RWPE2 (cell line): Measurements from ENCODE around the gene CD70.
"Not testable (repeated sequence)": the region's sequence is repeated elsewhere in the genome, so short reads cannot be mapped to it uniquely, and the experiment has no call there.

ENCODE experiments used
- ATAC-seq: fragments of 200-7000 bp; cut with Tn5 transposase; 3 replicates; pipeline ENCODE4 v1.9.1; 2021; ENCODE audit warnings: low read depth
- DNase-seq: peaks from one replicate; pipeline ENCODE4 v3.0.0-alpha.2; 2020; ENCODE audit warnings: low spot score
- H3K27ac ChIP-seq: fragments of 450-650 bp; 2 replicates; pipeline ENCODE4 v1.5.1; 2017; ENCODE audit warnings: mild to moderate bottlenecking; ENCODE audit not compliant: poor library complexity, severe bottlenecking
- H3K27me3 ChIP-seq: fragments of 250-450 bp; sonication (Bioruptor Pico); 2 replicates; pipeline ENCODE4 v1.5.1; 2021; ENCODE audit warnings: mild to moderate bottlenecking, moderate library complexity; ENCODE audit not compliant: insufficient read depth, poor library complexity, severe bottlenecking
- H3K36me3 ChIP-seq: fragments of 250-450 bp; sonication (Bioruptor Pico); 2 replicates; pipeline ENCODE4 v1.5.1; 2020; ENCODE audit warnings: low read depth, mild to moderate bottlenecking, moderate library complexity
- H3K4me1 ChIP-seq: fragments of 250-450 bp; sonication (Bioruptor Pico); 2 replicates; pipeline ENCODE4 v1.5.1; 2021; ENCODE audit warnings: mild to moderate bottlenecking, moderate library complexity; ENCODE audit not compliant: insufficient read depth, poor library complexity, severe bottlenecking
- H3K4me3 ChIP-seq: fragments of 250-450 bp; sonication (Bioruptor Pico); 2 replicates; pipeline ENCODE4 v1.5.1; 2021; ENCODE audit warnings: mild to moderate bottlenecking, moderate library complexity; ENCODE audit not compliant: severe bottlenecking
- H3K9me3 ChIP-seq: fragments of 250-450 bp; sonication (Bioruptor Pico); 2 replicates; pipeline ENCODE4 v1.5.1; 2021; ENCODE audit warnings: mild to moderate bottlenecking, moderate library complexity; ENCODE audit not compliant: severe bottlenecking
- CTCF ChIP-seq: fragments of 450-650 bp; IDR thresholded peaks from one replicate; pipeline ENCODE4 v1.5.1; 2017; ENCODE audit warnings: mild to moderate bottlenecking, moderate library complexity; ENCODE audit not compliant: poor library complexity, severe bottlenecking

The CD70 gene

GRCh38 chr19:6602729-6603114 lies 11.8 kb upstream of the CD70 start:
- Histone ChIP-seq H3K9me3 (no peaks in the 10 kb centered on the region), H3K27ac (no peak overlapping the region), H3K27me3 (no peaks in the 10 kb centered on the region), H3K36me3 (no peaks in the 10 kb centered on the region), H3K4me1 (peaks cover 3% of the 10 kb centered on the region), H3K4me3 (no peak overlapping the region)
- DNase-seq (no peak), ATAC-seq (no peak)
- TF ChIP-seq CTCF, result no peak

GRCh38 chr19:6601537-6602052 lies 10.6 kb upstream of the CD70 start:
- DNase-seq, H3K27ac ChIP-seq, H3K4me1 ChIP-seq, ATAC-seq, H3K9me3 ChIP-seq, H3K36me3 ChIP-seq, H3K4me3 ChIP-seq, H3K27me3 ChIP-seq: not testable (repeated sequence)

- not testable (repeated sequence) for ATAC-seq, H3K4me3 ChIP-seq, DNase-seq, H3K27ac ChIP-seq, H3K9me3 ChIP-seq, H3K4me1 ChIP-seq, H3K36me3 ChIP-seq, H3K27me3 ChIP-seq
Observed at GRCh38 chr19:6600951-6601536, 10.1 kb upstream of the CD70 start.

GRCh38 chr19:6599866-6600454 lies 9.0 kb upstream of the CD70 start:
- H3K4me1 ChIP-seq, result peaks cover 3% of the 10 kb centered on the region
- no peak overlapping the region for H3K4me3 ChIP-seq
- no peaks in the 10 kb centered on the region for H3K36me3 ChIP-seq
- DNase-seq (no peak), ATAC-seq (no peak)
- no peak overlapping the region for H3K27ac ChIP-seq
- TF ChIP-seq CTCF, result no peak
- no peaks in the 10 kb centered on the region for H3K9me3 ChIP-seq
- H3K27me3 ChIP-seq, result no peaks in the 10 kb centered on the region

- H3K4me1 ChIP-seq, H3K4me3 ChIP-seq, H3K36me3 ChIP-seq, DNase-seq, ATAC-seq, H3K27me3 ChIP-seq, H3K9me3 ChIP-seq, H3K27ac ChIP-seq: not testable (repeated sequence)
Observed at GRCh38 chr19:6598254-6598892, 7.4 kb upstream of the CD70 start.

GRCh38 chr19:6597471-6598253 lies 6.7 kb upstream of the CD70 start:
- not testable (repeated sequence) for H3K9me3 ChIP-seq, H3K27me3 ChIP-seq, H3K4me1 ChIP-seq, H3K36me3 ChIP-seq, DNase-seq, ATAC-seq, H3K27ac ChIP-seq, H3K4me3 ChIP-seq
